MCF 10A (cell line): ENCODE measurements around the gene TDP1. TPM values are rescaled to one million over a fixed set of nuclear protein-coding genes. Genes with fewer than 3 reads are reported as not detected.

Source experiments
- BruUV-seq: library from RNA; stranded (reverse); fragments of 400-500 nt; replicated peaks from 2 replicates; lab custom pipeline; 2021; lab: Mats Ljungman, UMichigan
- CTCF ChIA-PET: fragments of 300-600 bp; sonication (Branson Sonifier 250); formaldehyde crosslinking; extraction: SDS; loops from one replicate; lab custom pipeline; 2021; ENCODE audit warnings: antibody characterized with exemption, inconsistent platforms; lab: Yijun Ruan, JAX
- POLR2A ChIA-PET: fragments of 300-600, 350-650 bp; sonication (Branson Sonifier 250); formaldehyde crosslinking; extraction: SDS; loops from one replicate; lab custom pipeline; 2020; ENCODE audit warnings: antibody characterized with exemption, inconsistent platforms; lab: Yijun Ruan, JAX
- DNase-seq: peaks from one replicate; pipeline ENCODE4 v3.0.0-alpha.2; 2018; ENCODE audit not compliant: unreplicated experiment
- H3K27ac Mint-ChIP-seq: one replicate; pipeline ENCODE4 v1.8.0; 2022; ENCODE audit warnings: mild to moderate bottlenecking, low read depth, mixed read lengths; ENCODE audit not compliant: unreplicated experiment
- H3K27me3 Mint-ChIP-seq: one replicate; pipeline ENCODE4 v1.8.0; 2022; ENCODE audit warnings: mixed read lengths; ENCODE audit not compliant: insufficient read depth, unreplicated experiment
- H3K36me3 Mint-ChIP-seq: one replicate; pipeline ENCODE4 v1.8.0; 2022; ENCODE audit warnings: mild to moderate bottlenecking, moderate library complexity, mixed read lengths; ENCODE audit not compliant: insufficient read depth, unreplicated experiment
- H3K4me1 Mint-ChIP-seq: one replicate; pipeline ENCODE4 v1.8.0; 2022; ENCODE audit warnings: mixed read lengths; ENCODE audit not compliant: insufficient read depth, unreplicated experiment
- H3K4me3 Mint-ChIP-seq: one replicate; pipeline ENCODE4 v1.8.0; 2022; ENCODE audit warnings: mild to moderate bottlenecking, moderate library complexity, mixed read lengths; ENCODE audit not compliant: unreplicated experiment
- H3K9me3 Mint-ChIP-seq: one replicate; pipeline ENCODE4 v1.8.0; 2022; ENCODE audit warnings: mixed read lengths; ENCODE audit not compliant: unreplicated experiment
- intact Hi-C: fragments of 100-400 bp; cut with micrococcal nuclease; formaldehyde crosslinking; loops from 2 replicates; pipeline ENCODE4 v1.14.1; 2022
- total RNA-seq: library from RNA; stranded (reverse); gene quantifications from 2 replicates; pipeline ENCODE4 v1.2.3, GENCODE V29; 2022
- TF ChIP-seq, protein P1 (sequence below): fragments of 200-600 bp; IDR thresholded peaks from one replicate; pipeline ENCODE4 v1.8.0; 2022; ENCODE audit warnings: antibody characterized with exemption, mild to moderate bottlenecking; ENCODE audit not compliant: unreplicated experiment

TDP1 gene
- total RNA-seq, 1 experiment from 2014 or later, result 16.3 TPM

- H3K27ac Mint-ChIP-seq, result no peak overlapping the region
- H3K4me1 Mint-ChIP-seq, result no peaks in the 10 kb centered on the region
- H3K36me3 Mint-ChIP-seq, result no peaks in the 10 kb centered on the region
- ChIA-PET CTCF (no interaction called here), POLR2A (no interaction called here)
- DNase-seq, result no peak
- TF ChIP-seq, protein P1, sequence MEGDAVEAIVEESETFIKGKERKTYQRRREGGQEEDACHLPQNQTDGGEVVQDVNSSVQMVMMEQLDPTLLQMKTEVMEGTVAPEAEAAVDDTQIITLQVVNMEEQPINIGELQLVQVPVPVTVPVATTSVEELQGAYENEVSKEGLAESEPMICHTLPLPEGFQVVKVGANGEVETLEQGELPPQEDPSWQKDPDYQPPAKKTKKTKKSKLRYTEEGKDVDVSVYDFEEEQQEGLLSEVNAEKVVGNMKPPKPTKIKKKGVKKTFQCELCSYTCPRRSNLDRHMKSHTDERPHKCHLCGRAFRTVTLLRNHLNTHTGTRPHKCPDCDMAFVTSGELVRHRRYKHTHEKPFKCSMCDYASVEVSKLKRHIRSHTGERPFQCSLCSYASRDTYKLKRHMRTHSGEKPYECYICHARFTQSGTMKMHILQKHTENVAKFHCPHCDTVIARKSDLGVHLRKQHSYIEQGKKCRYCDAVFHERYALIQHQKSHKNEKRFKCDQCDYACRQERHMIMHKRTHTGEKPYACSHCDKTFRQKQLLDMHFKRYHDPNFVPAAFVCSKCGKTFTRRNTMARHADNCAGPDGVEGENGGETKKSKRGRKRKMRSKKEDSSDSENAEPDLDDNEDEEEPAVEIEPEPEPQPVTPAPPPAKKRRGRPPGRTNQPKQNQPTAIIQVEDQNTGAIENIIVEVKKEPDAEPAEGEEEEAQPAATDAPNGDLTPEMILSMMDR, result no peak
- peaks cover 66% of the 10 kb centered on the region for H3K27me3 Mint-ChIP-seq
- peak overlapping the region; percentile 44 for H3K4me3 Mint-ChIP-seq
- H3K9me3 Mint-ChIP-seq, result no peaks in the 10 kb centered on the region
- intact Hi-C loops, result no loop called here
- no TSS peak for BruUV-seq
Measured at GRCh38 chr14:90062822-90063539, 107.3 kb downstream of the TDP1 start.

DNA sequence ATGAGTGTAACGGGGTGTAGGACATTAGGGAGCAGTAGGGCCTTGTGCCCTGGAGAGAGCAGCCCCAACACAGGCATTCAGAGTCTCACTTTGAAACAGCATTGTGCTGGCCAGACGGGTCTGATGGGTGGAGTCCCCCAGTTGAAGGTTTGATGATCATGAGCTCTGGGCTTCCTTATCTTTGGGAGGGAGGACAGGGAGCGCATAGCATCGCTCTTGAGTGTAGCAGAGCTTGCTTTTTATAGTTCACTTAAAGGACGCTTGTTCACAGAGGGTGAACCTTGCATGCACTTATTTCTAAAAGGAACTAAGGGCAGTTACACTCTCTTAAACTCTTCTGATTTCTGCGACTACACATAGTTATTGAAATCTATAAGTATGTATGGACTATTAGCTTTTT lies 116.6 kb downstream of the TDP1 start:
- no peaks in the 10 kb centered on the region for H3K9me3 Mint-ChIP-seq
- CTCF ChIA-PET, result interaction anchor here (0.5 kb wide), 1 partner anchor 217 kb away, joined by 3 read pairs; no protein-coding TSS in a partner anchor
- TF ChIP-seq, protein P1, result no peak
- no peak overlapping the region for H3K27ac Mint-ChIP-seq
- POLR2A ChIA-PET, result no interaction called here
- no TSS peak for BruUV-seq
- no peak for DNase-seq
- H3K4me3 Mint-ChIP-seq, result no peak overlapping the region
- H3K4me1 Mint-ChIP-seq, result no peaks in the 10 kb centered on the region
- H3K36me3 Mint-ChIP-seq, result no peaks in the 10 kb centered on the region
- intact Hi-C loops, result no loop called here
- peaks cover 68% of the 10 kb centered on the region for H3K27me3 Mint-ChIP-seq

DNA sequence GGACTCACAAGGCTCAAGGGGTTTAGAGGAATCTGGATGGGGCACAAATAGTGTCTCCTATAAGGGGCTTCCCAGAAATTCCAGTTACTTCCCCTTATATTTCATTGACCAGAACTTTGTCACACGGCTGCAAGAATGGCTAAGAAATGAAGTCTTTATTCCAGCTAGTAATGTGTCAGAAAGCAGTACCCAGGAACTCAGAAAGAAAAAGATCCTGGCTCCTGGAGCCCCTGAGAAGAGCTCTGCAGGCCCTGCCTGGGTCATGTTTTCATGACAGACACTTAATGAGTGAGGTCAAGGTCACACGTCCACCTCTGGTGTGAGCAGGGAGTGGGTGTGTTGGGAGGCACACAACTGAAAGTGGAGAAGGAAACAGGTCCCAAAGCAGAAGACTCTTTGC lies 123.8 kb downstream of the TDP1 start:
- Mint-ChIP-seq H3K4me1 (peaks cover 5% of the 10 kb centered on the region), H3K4me3 (no peak overlapping the region), H3K9me3 (no peaks in the 10 kb centered on the region), H3K27me3 (peaks cover 30% of the 10 kb centered on the region), H3K36me3 (no peaks in the 10 kb centered on the region), H3K27ac (no peak overlapping the region)
- TF ChIP-seq, protein P1, result no peak
- intact Hi-C loops, result no loop called here
- ChIA-PET CTCF (interaction anchor here (0.7 kb wide), 1 partner anchor 146 kb away, joined by 4 read pairs; no protein-coding TSS in a partner anchor), POLR2A (no interaction called here)
- DNase-seq, result no peak
- no TSS peak for BruUV-seq

DNA sequence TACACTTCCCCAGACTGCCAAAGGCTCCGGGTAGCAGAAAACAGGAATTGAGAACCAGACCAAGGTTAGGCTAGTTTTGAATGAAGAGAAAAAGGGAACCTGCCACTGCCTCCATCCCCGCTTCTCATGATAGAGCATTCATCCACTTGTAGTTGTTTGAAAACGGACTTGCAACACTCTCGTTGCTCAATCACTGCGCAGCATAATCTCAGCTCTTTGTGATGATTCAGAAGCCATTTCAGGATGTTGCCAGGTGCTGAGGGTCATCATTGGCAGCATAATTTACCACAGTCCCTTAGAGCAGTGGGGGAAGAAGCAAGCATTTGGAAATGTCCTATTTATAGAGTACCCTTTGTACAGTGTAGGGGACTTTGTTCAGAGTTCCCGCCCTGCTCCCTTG lies 131.7 kb downstream of the TDP1 start:
- H3K4me3 Mint-ChIP-seq, result no peak overlapping the region
- DNase-seq, result peak; percentile 97
- BruUV-seq, result no TSS peak
- intact Hi-C loops, result no loop called here
- no peak overlapping the region for H3K27ac Mint-ChIP-seq
- ChIA-PET POLR2A (interaction anchor here (0.5 to 1.3 kb wide), 2 partner anchors 11 to 168 kb away, joined by 5 to 6 read pairs; partner anchors contain the start of gene PSMC1), CTCF (interaction anchor here (0.7 to 1.1 kb wide), 3 partner anchors 16 to 75 kb away, joined by 3 to 4 read pairs (median 3); no protein-coding TSS in a partner anchor)
- TF ChIP-seq, protein P1, result no peak
- no peaks in the 10 kb centered on the region for H3K9me3 Mint-ChIP-seq
- no peaks in the 10 kb centered on the region for H3K36me3 Mint-ChIP-seq
- H3K27me3 Mint-ChIP-seq, result no peaks in the 10 kb centered on the region
- peaks cover 12% of the 10 kb centered on the region for H3K4me1 Mint-ChIP-seq
